ENCODE results near the gene WDR90. TPM values are rescaled to one million over a fixed set of nuclear protein-coding genes. Genes with fewer than 3 reads are reported as not detected.
A peak's percentile ranks its signal among the peaks of the same experiment; 100 is the strongest.

WDR90 gene
- total RNA-seq, 4 donors from 2014 or later, result 11.1 to 32.1 (median 18.9) TPM

GRCh38 chr16:625117-625976, 23.8 kb upstream of the WDR90 start:
- TF ChIP-seq CTCF (IDR thresholded peaks at IDR 0.05) (no peak), POLR2A (IDR thresholded peaks at IDR 0.05) (no peak)

DNA sequence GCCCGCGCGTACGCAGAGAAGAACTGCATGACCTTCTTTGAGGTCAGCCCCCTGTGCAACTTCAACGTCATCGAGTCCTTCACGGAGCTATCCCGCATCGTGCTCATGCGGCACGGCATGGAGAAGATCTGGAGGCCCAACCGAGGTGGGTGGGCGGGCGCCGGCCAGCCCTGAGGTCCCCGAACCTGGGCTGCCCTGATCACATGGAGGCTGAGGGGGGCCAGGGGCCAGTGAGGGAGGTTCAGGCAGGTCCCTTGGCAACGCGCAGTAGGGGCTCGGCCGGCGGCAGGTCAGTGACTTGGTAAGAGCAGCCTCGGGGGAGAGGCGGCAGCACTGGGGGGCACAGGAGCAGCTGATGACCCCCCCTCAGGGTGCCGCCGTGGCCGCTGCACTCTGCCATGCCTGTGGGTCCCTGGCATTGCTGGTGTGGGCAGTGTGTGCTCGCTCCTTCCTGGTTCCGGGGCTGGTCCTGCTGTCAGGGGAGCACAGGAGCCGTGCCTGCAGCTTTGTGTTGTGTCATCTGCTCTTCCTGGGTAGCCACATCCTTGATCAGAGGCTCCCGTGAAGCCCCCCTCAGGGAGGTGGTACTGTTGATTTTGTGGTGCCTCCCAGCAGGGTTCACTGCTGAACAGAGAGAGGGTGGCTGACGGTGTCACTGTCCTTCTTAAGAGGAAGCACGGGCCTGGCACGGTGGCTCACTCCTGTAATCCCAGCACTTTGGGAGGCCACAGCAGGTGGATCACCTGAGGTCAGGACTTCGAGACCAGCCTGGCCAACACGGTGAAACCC, 23.0 kb upstream of the WDR90 start:
- DNase-seq (ENCODE audit: low spot score in 2 of 2), result no peak
- H3K4me3 ChIP-seq (ENCODE audit: low read depth, poor library complexity, severe bottlenecking), result no peak overlapping the region
- WGBS, 2 donors, result 92 to 97% methylated on average over 29 to 35 of the region's 35 CpGs
- TF ChIP-seq POLR2A (IDR thresholded peaks at IDR 0.05), result no peak
- no peak for TF ChIP-seq CTCF (IDR thresholded peaks at IDR 0.05)
- intact Hi-C loops (cut with DNase I; ENCODE audit: low total_unique reads), result no loop called here

More at GRCh38 chr16:625117-625976, 23.8 kb upstream of the WDR90 start:
- WGBS, 2 donors, result 91 to 93% methylated on average over 32 of the region's 37 CpGs
- intact Hi-C loops (cut with DNase I; ENCODE audit: low total_unique reads), result no loop called here
- no peak overlapping the region for H3K4me3 ChIP-seq (ENCODE audit: low read depth, poor library complexity, severe bottlenecking)
- no peak for DNase-seq (ENCODE audit: low spot score in 2 of 2)

- intact Hi-C loops (cut with DNase I; ENCODE audit: low total_unique reads), result no loop called here
- no peak overlapping the region for H3K4me3 ChIP-seq (ENCODE audit: low read depth, poor library complexity, severe bottlenecking)
- TF ChIP-seq CTCF (IDR thresholded peaks at IDR 0.05), result no peak
- TF ChIP-seq POLR2A (IDR thresholded peaks at IDR 0.05), result no peak
- WGBS, 2 donors, result 77 to 79% methylated on average over 29 of the region's 29 CpGs
- peak in 1 of 2 donors; percentile 90 for DNase-seq (ENCODE audit: low spot score in 2 of 2)
These were observed 22.2 kb upstream of the WDR90 start for GRCh38 chr16:626787-627453.

- DNase-seq (ENCODE audit: low spot score in 2 of 2), result peak in 1 of 2 donors; percentile 88
- intact Hi-C loops (cut with DNase I; ENCODE audit: low total_unique reads), result no loop called here
These were observed 21.5 kb upstream of the WDR90 start for GRCh38 chr16:627454-628239.

More at GRCh38 chr16:627454-628239, 21.5 kb upstream of the WDR90 start:
- 81 to 95% methylated on average over 43 to 50 of the region's 50 CpGs for WGBS, 2 donors
- no peak overlapping the region for H3K4me3 ChIP-seq (ENCODE audit: low read depth, poor library complexity, severe bottlenecking)
- TF ChIP-seq CTCF (IDR thresholded peaks at IDR 0.05), result no peak
- no peak for TF ChIP-seq POLR2A (IDR thresholded peaks at IDR 0.05)
